Measurements from ENCODE around the gene IRF9. TPM values are rescaled to one million over a fixed set of nuclear protein-coding genes. Genes with fewer than 3 reads are reported as not detected.
A peak's percentile ranks its signal among the peaks of the same experiment; 100 is the strongest.

Gene IRF9
- total RNA-seq, 1 experiment from 2014 or later, result 27.6 TPM

GRCh38 chr14:24135584-24135833, 25.6 kb upstream of the IRF9 start:
- Histone ChIP-seq H3T11ph (ENCODE audit: low read length) (no peak overlapping the region), H3K4me2 (ENCODE audit: insufficient read depth, insufficient read length, low read length) (peak overlapping the region; percentile 64), H4K91ac (ENCODE audit: insufficient read length, low read depth, low read length) (no peak overlapping the region), H4K5ac (ENCODE audit: insufficient read length, low read depth, low read length) (no peak overlapping the region), H2BK15ac (ENCODE audit: low read depth, low read length) (no peak overlapping the region), H2AFZ (ENCODE audit: low read length) (no peak overlapping the region), H2BK20ac (ENCODE audit: low read depth, low read length, poor library complexity, severe bottlenecking) (no peak overlapping the region), H3K14ac (ENCODE audit: insufficient read depth, low read length) (0 out of 2 replicates have a peak overlapping the region, but pooled peaks have one; percentile 59), H3K27me3 (ENCODE audit: insufficient read depth, low read length) (no peaks in the 10 kb centered on the region), H3K23me2 (ENCODE audit: insufficient read length, low read depth, low read length, poor library complexity, severe bottlenecking) (peaks cover 10% of the 10 kb centered on the region), H3K9ac (ENCODE audit: extremely low read depth, insufficient read length, low read length) (no peak overlapping the region), H3K79me2 (ENCODE audit: insufficient read depth, low read length) (peaks cover 3% of the 10 kb centered on the region; the same call in 1 of the 2 replicates), H2AK5ac (ENCODE audit: insufficient read length, low read length) (no peak overlapping the region), H3K23ac (ENCODE audit: insufficient read length, low read depth, low read length) (no peak overlapping the region), H2BK12ac (ENCODE audit: insufficient read length, low read depth, low read length) (no peak overlapping the region), H2BK5ac (ENCODE audit: insufficient read length, low read length) (no peak overlapping the region), H3K56ac (ENCODE audit: insufficient read length, low read depth, low read length) (no peak overlapping the region), H4K8ac (replicated peaks; ENCODE audit: insufficient read length, low read depth, low read length) (no peak overlapping the region), H3K9me3 (ENCODE audit: control insufficient read depth, low read depth, low read length) (no peaks in the 10 kb centered on the region), H3K18ac (ENCODE audit: insufficient read length, low read depth, low read length) (no peak overlapping the region), H3K79me1 (ENCODE audit: insufficient read depth, low read depth, low read length, poor library complexity, severe bottlenecking) (peaks cover 2% of the 10 kb centered on the region), H3K4ac (ENCODE audit: low read depth, low read length) (no peak overlapping the region), H2BK120ac (ENCODE audit: low read depth, low read length, poor library complexity, severe bottlenecking) (no peak overlapping the region), H3K27ac (ENCODE audit: insufficient read length, low read depth, low read length) (no peak overlapping the region), H3K4me1 (ENCODE audit: insufficient read depth, low read length) (no peaks in the 10 kb centered on the region), H4K20me1 (ENCODE audit: control insufficient read depth, insufficient read depth, insufficient read length) (no peaks in the 10 kb centered on the region)
- 0 out of 5 replicates have a peak, but pooled peaks cover 0 to 2% of the 10 kb centered on the region in 2 experiments for H3K9me3 Mint-ChIP-seq
- peak overlapping the region; percentile 73 to 89 for H3K4me3 Mint-ChIP-seq
- H3K4me1 Mint-ChIP-seq, result peaks cover 28 to 33% of the 10 kb centered on the region in 2 experiments
- no peak for DNase-seq
- no peaks in the 10 kb centered on the region for H3K27me3 Mint-ChIP-seq (ENCODE audit: low read depth)
- peaks cover 22 to 33% (median 27%) of the 10 kb centered on the region in 3 experiments for H3K36me3 Mint-ChIP-seq (ENCODE audit: insufficient read depth in 1 of 3, low read depth in 3 of 3)
- TF ChIP-seq, protein P1, sequence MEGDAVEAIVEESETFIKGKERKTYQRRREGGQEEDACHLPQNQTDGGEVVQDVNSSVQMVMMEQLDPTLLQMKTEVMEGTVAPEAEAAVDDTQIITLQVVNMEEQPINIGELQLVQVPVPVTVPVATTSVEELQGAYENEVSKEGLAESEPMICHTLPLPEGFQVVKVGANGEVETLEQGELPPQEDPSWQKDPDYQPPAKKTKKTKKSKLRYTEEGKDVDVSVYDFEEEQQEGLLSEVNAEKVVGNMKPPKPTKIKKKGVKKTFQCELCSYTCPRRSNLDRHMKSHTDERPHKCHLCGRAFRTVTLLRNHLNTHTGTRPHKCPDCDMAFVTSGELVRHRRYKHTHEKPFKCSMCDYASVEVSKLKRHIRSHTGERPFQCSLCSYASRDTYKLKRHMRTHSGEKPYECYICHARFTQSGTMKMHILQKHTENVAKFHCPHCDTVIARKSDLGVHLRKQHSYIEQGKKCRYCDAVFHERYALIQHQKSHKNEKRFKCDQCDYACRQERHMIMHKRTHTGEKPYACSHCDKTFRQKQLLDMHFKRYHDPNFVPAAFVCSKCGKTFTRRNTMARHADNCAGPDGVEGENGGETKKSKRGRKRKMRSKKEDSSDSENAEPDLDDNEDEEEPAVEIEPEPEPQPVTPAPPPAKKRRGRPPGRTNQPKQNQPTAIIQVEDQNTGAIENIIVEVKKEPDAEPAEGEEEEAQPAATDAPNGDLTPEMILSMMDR (conservative IDR thresholded peaks at IDR 0.05), result no peak
- no CpG with 5 or more reads among the region's 9 CpGs for WGBS (ENCODE audit: extremely low coverage, insufficient read length, low lambda C conversion rate)
- H3K27ac Mint-ChIP-seq, result peak overlapping the region; percentile 55 to 93 (median 82); a peak in 4 of 7 replicates

Data from H9 (cell line).